Neural cell (in vitro differentiated cells): ENCODE measurements around the gene SUPT4H1. TPM values are rescaled to one million over a fixed set of nuclear protein-coding genes. Genes with fewer than 3 reads are reported as not detected.

Source experiments
- H2AFZ ChIP-seq: fragments of 200-600, 300-800 bp; sonication (generic), shearing (Covaris generic); 2 replicates; pipeline ENCODE4 v1.6.0; 2014; ENCODE audit warnings: low read depth, mild to moderate bottlenecking, antibody characterized with exemption, low read length, moderate library complexity
- H3F3A ChIP-seq: fragments of 200-600 bp; shearing (Covaris generic); 2 replicates; pipeline ENCODE4 v1.6.1; 2016; ENCODE audit warnings: mild to moderate bottlenecking, moderate library complexity, mixed read lengths, antibody characterized with exemption, low read length; ENCODE audit not compliant: insufficient read depth, poor library complexity, severe bottlenecking
- H3K27ac ChIP-seq: fragments of 200-600, 300-800 bp; sonication (generic), shearing (Covaris generic); 2 replicates; pipeline ENCODE4 v1.5.1; 2014; ENCODE audit warnings: mild to moderate bottlenecking, low read length, moderate library complexity
- H3K27me3 ChIP-seq: fragments of 300-800, 200-600 bp; sonication (generic), shearing (Covaris generic); 2 replicates; pipeline ENCODE4 v1.6.0; 2014; ENCODE audit warnings: mild to moderate bottlenecking, low read depth, low read length, moderate library complexity; ENCODE audit not compliant: insufficient read depth
- H3K36me3 ChIP-seq: fragments of 300-800, 200-600 bp; sonication (generic), shearing (Covaris generic); 2 replicates; pipeline ENCODE4 v1.5.1; 2014; ENCODE audit warnings: mild to moderate bottlenecking, antibody characterized with exemption, low read length, moderate library complexity; ENCODE audit not compliant: insufficient read depth
- H3K4me2 ChIP-seq: fragments of 300-800, 200-600 bp; sonication (generic), shearing (Covaris generic); 2 replicates; pipeline ENCODE4 v1.6.0; 2014; ENCODE audit warnings: mild to moderate bottlenecking, low read length
- H3K4me3 ChIP-seq: fragments of 300-800, 200-600 bp; sonication (generic), shearing (Covaris generic); 2 replicates; pipeline ENCODE4 v1.5.1; 2014; ENCODE audit warnings: mild to moderate bottlenecking, low read length, moderate library complexity
- H3K79me2 ChIP-seq: fragments of 200-600 bp; shearing (Covaris generic); replicated peaks from 2 replicates; pipeline ENCODE4 v1.6.0; 2014; ENCODE audit warnings: mild to moderate bottlenecking, low read length, moderate library complexity; ENCODE audit not compliant: insufficient read depth
- H3K9ac ChIP-seq: fragments of 300-800, 200-600 bp; sonication (generic), shearing (Covaris generic); 2 replicates; pipeline ENCODE4 v1.6.1; 2016; ENCODE audit warnings: mild to moderate bottlenecking, low read length, mixed read lengths
- H3K9me2 ChIP-seq: fragments of 200-600 bp; shearing (Covaris generic); 2 replicates; pipeline ENCODE4 v1.6.1; 2016; ENCODE audit warnings: mild to moderate bottlenecking, low read length, mixed read lengths; ENCODE audit not compliant: insufficient read depth
- H3K9me3 ChIP-seq: fragments of 200-600, 300-800 bp; sonication (generic), shearing (Covaris generic); 2 replicates; pipeline ENCODE4 v1.6.1; 2016; ENCODE audit warnings: mild to moderate bottlenecking, mixed run types, low read length, moderate library complexity, mixed read lengths
- H4K20me1 ChIP-seq: fragments of 200-600 bp; shearing (Covaris generic); 2 replicates; pipeline ENCODE4 v1.6.1; 2016; ENCODE audit warnings: mild to moderate bottlenecking, mixed run types; ENCODE audit not compliant: insufficient read depth
- EP300 ChIP-seq: fragments of 450-650 bp; conservative IDR thresholded peaks from 2 replicates; pipeline ENCODE4 v1.6.1; 2014; ENCODE audit warnings: antibody characterized with exemption, mild to moderate bottlenecking, moderate library complexity; ENCODE audit not compliant: poor library complexity, severe bottlenecking
- EZH2 ChIP-seq: fragments of 200-600, 300-800 bp; shearing (Covaris generic), sonication (generic); IDR thresholded peaks from 2 replicates; pipeline ENCODE4 v1.6.1; 2014; ENCODE audit warnings: antibody characterized with exemption, low read length, borderline replicate concordance, mild to moderate bottlenecking; ENCODE audit not compliant: insufficient read depth, poor library complexity, severe bottlenecking
- MXI1 ChIP-seq: fragments of 450-650 bp; conservative IDR thresholded peaks from 2 replicates; pipeline ENCODE4 v1.6.1; 2014; ENCODE audit warnings: antibody characterized with exemption, mild to moderate bottlenecking; ENCODE audit not compliant: poor library complexity, severe bottlenecking
- POLR2AphosphoS5 ChIP-seq: IDR thresholded peaks from 2 replicates; pipeline ENCODE4 v1.6.1; 2012
- RAD21 ChIP-seq: fragments of 450-650 bp; conservative IDR thresholded peaks from 2 replicates; pipeline ENCODE4 v1.6.1; 2014; ENCODE audit warnings: antibody characterized with exemption, mild to moderate bottlenecking, moderate library complexity
- SMC3 ChIP-seq: fragments of 450-650 bp; conservative IDR thresholded peaks from 2 replicates; pipeline ENCODE4 v1.6.1; 2014; ENCODE audit warnings: antibody characterized with exemption, mild to moderate bottlenecking, moderate library complexity; ENCODE audit not compliant: poor library complexity
- TAF1 ChIP-seq: IDR thresholded peaks from 2 replicates; pipeline ENCODE4 v1.6.1; 2012; ENCODE audit warnings: low read depth
- polyA plus RNA-seq: library from polyadenylated mRNA; depleted of rRNA; stranded (reverse); fragments of >200 nt; gene quantifications from 2 replicates; pipeline ENCODE4 v1.2.3, GENCODE V29; 2014
- TF ChIP-seq, protein P1 (sequence below): fragments of 450-650 bp; IDR thresholded peaks from 2 replicates; pipeline ENCODE4 v1.5.1; 2014; ENCODE audit warnings: antibody characterized with exemption, mild to moderate bottlenecking, moderate library complexity; ENCODE audit not compliant: poor library complexity, severe bottlenecking
- TF ChIP-seq, protein P2 (sequence below): IDR thresholded peaks from 2 replicates; pipeline ENCODE4 v1.6.1; 2012; ENCODE audit warnings: borderline replicate concordance

The SUPT4H1 gene
- polyA plus RNA-seq, 1 donor from 2014 or later = 109 TPM

DNA sequence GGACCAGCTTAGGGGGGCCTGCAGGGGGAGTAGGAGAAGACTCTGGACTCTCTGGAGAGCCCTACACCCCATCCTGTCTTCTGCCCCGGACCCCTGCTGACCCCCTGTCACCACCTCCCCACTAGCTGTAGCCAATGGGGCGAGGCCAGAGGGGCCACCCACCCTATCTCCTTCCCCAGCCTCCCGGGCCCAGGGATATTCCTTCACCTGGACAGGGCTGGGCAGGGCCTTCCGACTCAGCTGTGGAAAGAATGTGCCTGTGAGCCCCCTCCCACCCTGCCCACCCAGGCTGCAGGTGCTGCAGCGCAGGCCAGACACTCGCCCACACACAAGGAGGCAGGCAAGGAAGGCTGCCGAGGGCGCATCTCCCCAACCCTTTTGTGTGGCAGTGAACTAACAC, 46.4 kb downstream of the SUPT4H1 start:
- Histone ChIP-seq H3K27me3 (no peaks in the 10 kb centered on the region), H3K9ac (no peak overlapping the region), H2AFZ (no peak overlapping the region), H3K9me2 (no peaks in the 10 kb centered on the region), H3K4me2 (no peak overlapping the region), H3K4me3 (no peak overlapping the region), H3F3A (no peaks in the 10 kb centered on the region), H3K79me2 (no peaks in the 10 kb centered on the region), H3K27ac (no peak overlapping the region), H3K9me3 (no peaks in the 10 kb centered on the region), H3K36me3 (no peaks in the 10 kb centered on the region), H4K20me1 (no peaks in the 10 kb centered on the region)
- TF ChIP-seq SMC3 (no peak), POLR2AphosphoS5 (no peak), TAF1 (no peak), MXI1 (no peak), EP300 (no peak), RAD21 (no peak), EZH2 (no peak)
- TF ChIP-seq, protein P1, sequence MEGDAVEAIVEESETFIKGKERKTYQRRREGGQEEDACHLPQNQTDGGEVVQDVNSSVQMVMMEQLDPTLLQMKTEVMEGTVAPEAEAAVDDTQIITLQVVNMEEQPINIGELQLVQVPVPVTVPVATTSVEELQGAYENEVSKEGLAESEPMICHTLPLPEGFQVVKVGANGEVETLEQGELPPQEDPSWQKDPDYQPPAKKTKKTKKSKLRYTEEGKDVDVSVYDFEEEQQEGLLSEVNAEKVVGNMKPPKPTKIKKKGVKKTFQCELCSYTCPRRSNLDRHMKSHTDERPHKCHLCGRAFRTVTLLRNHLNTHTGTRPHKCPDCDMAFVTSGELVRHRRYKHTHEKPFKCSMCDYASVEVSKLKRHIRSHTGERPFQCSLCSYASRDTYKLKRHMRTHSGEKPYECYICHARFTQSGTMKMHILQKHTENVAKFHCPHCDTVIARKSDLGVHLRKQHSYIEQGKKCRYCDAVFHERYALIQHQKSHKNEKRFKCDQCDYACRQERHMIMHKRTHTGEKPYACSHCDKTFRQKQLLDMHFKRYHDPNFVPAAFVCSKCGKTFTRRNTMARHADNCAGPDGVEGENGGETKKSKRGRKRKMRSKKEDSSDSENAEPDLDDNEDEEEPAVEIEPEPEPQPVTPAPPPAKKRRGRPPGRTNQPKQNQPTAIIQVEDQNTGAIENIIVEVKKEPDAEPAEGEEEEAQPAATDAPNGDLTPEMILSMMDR = no peak
- TF ChIP-seq, protein P2, sequence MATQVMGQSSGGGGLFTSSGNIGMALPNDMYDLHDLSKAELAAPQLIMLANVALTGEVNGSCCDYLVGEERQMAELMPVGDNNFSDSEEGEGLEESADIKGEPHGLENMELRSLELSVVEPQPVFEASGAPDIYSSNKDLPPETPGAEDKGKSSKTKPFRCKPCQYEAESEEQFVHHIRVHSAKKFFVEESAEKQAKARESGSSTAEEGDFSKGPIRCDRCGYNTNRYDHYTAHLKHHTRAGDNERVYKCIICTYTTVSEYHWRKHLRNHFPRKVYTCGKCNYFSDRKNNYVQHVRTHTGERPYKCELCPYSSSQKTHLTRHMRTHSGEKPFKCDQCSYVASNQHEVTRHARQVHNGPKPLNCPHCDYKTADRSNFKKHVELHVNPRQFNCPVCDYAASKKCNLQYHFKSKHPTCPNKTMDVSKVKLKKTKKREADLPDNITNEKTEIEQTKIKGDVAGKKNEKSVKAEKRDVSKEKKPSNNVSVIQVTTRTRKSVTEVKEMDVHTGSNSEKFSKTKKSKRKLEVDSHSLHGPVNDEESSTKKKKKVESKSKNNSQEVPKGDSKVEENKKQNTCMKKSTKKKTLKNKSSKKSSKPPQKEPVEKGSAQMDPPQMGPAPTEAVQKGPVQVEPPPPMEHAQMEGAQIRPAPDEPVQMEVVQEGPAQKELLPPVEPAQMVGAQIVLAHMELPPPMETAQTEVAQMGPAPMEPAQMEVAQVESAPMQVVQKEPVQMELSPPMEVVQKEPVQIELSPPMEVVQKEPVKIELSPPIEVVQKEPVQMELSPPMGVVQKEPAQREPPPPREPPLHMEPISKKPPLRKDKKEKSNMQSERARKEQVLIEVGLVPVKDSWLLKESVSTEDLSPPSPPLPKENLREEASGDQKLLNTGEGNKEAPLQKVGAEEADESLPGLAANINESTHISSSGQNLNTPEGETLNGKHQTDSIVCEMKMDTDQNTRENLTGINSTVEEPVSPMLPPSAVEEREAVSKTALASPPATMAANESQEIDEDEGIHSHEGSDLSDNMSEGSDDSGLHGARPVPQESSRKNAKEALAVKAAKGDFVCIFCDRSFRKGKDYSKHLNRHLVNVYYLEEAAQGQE = no peak

DNA sequence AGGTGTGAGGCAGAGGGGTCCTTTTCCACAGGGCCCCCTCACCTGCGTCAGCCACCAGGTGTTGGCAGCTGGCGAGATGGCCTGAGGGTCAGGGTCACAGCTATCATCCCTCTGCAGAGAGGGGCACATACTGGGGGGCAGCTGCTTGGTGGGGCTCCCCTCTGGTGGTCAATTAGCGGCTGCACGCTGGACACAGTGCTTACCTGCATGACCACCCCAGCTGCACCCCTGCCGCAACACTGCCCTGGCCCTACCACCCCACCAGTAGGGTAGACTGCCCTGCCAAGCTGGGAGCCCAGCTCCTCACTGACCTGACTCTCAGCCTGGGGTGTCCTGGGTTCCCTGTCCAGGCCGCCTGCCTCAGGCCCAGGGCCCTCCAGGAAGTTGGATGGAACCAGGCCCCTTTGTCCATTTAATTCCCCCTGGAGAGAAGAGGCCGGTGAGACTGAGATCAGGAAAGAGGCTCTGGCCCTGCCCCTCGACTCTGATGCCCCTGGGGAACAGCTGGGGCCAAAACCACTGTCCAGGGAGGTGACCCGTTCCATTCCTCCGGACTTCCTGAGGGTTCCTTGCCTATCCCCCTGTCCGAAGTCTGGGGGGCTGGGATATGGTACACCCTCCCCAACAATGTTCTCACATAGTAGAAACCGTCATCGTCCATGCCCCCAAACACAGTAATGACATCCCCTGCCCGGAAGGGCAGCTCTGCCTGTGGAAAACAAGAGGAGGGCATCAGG, 47.1 kb downstream of the SUPT4H1 start:
- Histone ChIP-seq H3K4me2 (no peak overlapping the region), H3K79me2 (no peaks in the 10 kb centered on the region), H3K9me3 (no peaks in the 10 kb centered on the region), H3K4me3 (no peak overlapping the region), H3K36me3 (no peaks in the 10 kb centered on the region), H4K20me1 (no peaks in the 10 kb centered on the region), H2AFZ (no peak overlapping the region), H3K27me3 (no peaks in the 10 kb centered on the region), H3K9me2 (no peaks in the 10 kb centered on the region), H3K9ac (no peak overlapping the region), H3K27ac (no peak overlapping the region), H3F3A (no peaks in the 10 kb centered on the region)
- no peak for TF ChIP-seq TAF1
- no peak for TF ChIP-seq MXI1
- TF ChIP-seq, protein P1 = no peak
- TF ChIP-seq EZH2 = no peak
- TF ChIP-seq RAD21 = no peak
- TF ChIP-seq EP300 = no peak
- TF ChIP-seq, protein P2 = no peak
- no peak for TF ChIP-seq POLR2AphosphoS5
- TF ChIP-seq SMC3 = no peak
